GM12872 (cell line): ENCODE data around the gene CFHR4.

ENCODE experiments used
- CTCF ChIP-seq: IDR thresholded peaks from 3 replicates; pipeline ENCODE4 v1.5.1; 2011; ENCODE audit warnings: low read depth, mild to moderate bottlenecking, low read length, moderate library complexity; ENCODE audit not compliant: insufficient read depth

The CFHR4 gene

GRCh38 chr1:196887515-196888239 lies at the start of gene CFHR4:
TSS of gene CFHR4 (plus strand) at chr1:196888052. CDS start at chr1:196888151, 99 bp downstream.
- TF ChIP-seq CTCF, result no peak

- no peak for TF ChIP-seq CTCF
Measured at GRCh38 chr1:196856053-196856452, 31.8 kb upstream of the CFHR4 start.

GRCh38 chr1:196857188-196857587 lies 30.7 kb upstream of the CFHR4 start:
- TF ChIP-seq CTCF, result no peak

GRCh38 chr1:196858811-196859210 lies 29.0 kb upstream of the CFHR4 start:
- TF ChIP-seq CTCF, result no peak

GRCh38 chr1:196860323-196860884 lies 27.4 kb upstream of the CFHR4 start:
- TF ChIP-seq CTCF, result no peak

- TF ChIP-seq CTCF, result no peak
Measured at GRCh38 chr1:196861429-196861828, 26.4 kb upstream of the CFHR4 start.

GRCh38 chr1:196866974-196867373 lies 20.9 kb upstream of the CFHR4 start:
- no peak for TF ChIP-seq CTCF
